ENCODE data around the gene E2F1.

E2F1 gene, protein sequence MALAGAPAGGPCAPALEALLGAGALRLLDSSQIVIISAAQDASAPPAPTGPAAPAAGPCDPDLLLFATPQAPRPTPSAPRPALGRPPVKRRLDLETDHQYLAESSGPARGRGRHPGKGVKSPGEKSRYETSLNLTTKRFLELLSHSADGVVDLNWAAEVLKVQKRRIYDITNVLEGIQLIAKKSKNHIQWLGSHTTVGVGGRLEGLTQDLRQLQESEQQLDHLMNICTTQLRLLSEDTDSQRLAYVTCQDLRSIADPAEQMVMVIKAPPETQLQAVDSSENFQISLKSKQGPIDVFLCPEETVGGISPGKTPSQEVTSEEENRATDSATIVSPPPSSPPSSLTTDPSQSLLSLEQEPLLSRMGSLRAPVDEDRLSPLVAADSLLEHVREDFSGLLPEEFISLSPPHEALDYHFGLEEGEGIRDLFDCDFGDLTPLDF

DNA sequence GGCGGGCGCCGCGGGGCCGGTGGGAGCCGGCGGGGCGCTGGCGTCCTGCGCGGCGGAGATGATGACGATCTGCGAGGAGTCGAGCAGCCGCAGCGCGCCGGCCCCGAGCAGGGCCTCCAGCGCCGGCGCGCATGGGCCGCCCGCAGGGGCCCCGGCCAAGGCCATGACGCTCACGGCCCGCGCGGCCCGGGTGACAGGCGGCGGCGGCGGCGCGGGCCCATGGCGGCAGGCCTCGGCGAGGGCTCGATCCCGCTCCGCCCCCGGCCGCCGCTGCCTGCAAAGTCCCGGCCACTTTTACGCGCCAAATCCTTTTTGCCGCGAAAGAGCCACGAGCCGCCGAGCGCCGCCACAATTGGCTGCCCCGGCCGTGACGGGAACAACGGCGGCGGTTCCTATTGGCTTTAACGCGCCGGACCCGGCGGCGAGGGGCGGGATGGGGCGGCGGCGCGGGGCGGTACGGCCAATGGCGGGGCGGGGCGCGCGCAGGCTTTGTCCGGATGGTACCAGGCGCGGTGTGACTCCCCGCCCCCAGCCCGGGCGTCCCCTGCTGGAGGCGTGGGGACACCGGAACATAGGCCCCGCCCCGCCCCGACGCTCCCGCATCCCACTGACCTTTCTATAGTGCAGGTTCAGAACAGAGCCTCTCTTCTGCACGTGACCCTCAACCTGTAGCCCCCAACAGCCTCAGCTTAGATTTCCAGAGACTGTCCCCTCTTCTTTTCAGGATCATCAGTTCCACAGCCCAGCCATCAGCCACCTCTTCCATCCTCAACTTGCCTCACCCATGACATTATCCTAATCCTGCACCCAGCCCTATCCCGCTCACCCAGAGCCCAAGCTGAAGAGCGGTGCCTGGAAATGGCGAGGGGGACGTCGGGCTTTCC lies at the start of gene E2F1:
Gene E2F1, minus strand, starts transcription at position 286 of the 884 bp plus-strand sequence. Its CDS starts 121 bp downstream, at position 165.
- peak; percentile 56 for DNase-seq (ENCODE audit: low read depth)

DNA sequence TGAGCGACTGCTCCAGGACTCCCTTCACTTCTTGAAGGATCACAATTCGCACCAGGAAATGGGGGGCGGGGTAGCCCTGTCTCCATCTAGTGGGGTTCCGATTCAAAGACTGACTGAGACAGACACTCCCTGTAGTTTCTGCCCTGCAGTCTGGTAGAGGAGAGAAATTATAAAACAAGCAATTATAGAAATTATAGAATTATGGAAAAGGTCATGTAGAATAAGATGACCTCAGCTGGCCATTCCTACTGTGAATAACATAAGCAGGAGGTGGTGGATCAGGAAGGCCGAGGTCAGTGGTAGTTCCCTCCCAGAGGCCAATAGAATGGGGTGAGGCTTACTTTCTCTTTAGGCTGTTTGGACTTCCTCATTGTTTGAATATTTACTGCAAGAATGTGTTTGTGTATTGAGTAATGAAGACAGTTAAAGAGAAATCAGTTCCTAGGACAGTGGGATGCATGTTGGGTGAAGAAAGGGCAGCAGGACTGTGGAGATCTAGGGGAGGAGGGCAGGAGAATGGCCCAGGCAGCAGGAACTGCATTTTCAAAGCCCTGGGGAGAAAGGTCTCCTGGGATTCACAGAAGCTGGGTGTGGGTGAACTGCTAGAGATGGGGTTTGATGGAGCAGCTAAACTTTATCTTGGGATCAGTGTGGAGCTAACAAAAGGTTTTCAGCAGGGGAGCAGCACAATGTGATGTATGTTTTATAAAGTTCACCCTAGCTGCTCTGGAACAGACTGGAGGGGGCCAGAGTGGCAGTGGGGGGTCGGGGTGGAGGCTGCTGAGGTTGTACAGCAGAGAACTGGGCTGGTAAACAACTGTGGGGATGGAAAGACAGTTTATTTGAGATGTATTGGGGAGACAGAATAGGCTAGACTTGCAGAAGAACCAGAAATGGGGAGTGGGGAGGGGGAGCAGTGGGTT lies 47.7 kb upstream of the E2F1 start:
- DNase-seq (ENCODE audit: low read depth) = peak; percentile 64

- DNase-seq (ENCODE audit: low read depth) = no peak
Measured at GRCh38 chr20:33732166-33732970, 46.2 kb upstream of the E2F1 start.

- DNase-seq (ENCODE audit: low read depth) = no peak
Measured at GRCh38 chr20:33731693-33732165, 45.5 kb upstream of the E2F1 start, which contains the start of gene ZNF341. TSS of gene ZNF341 (plus strand) at chr20:33731996. CDS start at chr20:33732022, 26 bp downstream.

DNA sequence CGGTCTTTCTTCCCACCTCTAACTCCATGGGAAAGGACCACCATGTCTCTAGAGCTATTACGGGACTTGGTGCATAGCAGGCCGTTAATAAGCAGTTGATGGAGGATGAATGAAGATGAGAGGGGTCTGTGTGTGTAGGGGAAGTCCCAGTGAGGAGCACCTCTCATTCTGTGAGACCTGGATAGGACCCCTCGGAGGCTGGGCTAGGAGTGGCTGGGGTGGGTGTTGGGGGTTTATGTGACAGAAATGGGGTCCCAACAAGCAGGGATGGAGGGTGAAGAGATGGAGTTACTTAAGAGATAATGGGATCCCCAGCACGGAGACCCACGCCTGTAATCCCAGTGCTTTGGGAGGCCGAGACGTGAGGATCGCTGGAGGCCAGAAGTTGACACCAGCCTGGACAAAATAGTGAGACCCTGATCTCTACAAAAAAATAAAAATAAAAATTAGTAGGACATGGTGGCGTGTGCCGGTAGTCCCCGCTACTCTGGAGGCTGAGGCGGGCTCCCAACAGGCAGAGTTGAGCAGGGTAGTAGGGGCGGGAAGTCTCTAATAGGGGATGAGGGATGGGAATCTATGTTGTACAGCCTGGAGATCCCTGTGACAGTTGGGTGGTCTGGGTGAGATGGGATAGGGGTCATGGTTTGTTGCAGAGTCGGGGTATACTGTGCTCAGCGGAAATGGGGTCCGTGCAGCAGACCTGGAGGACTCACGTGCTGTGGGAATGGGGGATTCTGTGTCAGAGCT lies 44.9 kb upstream of the E2F1 start:
- DNase-seq (ENCODE audit: low read depth) = no peak

- DNase-seq (ENCODE audit: low read depth) = no peak
Measured at GRCh38 chr20:33729101-33729500, 42.9 kb upstream of the E2F1 start.

DNA sequence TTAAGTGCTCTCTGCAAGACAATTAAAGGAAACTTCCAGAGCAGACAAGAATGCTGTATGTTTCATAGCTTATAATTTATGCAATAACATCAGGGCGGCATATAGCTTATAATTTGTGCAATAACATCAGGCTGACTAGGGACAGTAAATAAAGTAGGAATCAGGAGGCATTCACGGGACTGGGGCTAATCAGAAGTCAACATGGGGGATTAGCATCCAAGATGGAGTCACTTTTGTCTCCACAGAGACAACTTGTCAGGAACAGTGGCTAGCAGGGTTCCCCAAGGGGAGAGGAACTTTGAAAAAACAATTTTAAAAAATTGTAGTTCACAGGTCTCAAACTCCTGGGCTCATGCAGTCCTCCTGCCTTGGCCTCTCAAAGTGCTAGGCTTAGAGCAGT lies 42.3 kb upstream of the E2F1 start:
- DNase-seq (ENCODE audit: low read depth) = no peak

GRCh38 chr20:33727806-33728205 lies 41.6 kb upstream of the E2F1 start:
- DNase-seq (ENCODE audit: low read depth) = no peak

- DNase-seq (ENCODE audit: low read depth) = no peak
Measured at GRCh38 chr20:33727115-33727479, 40.9 kb upstream of the E2F1 start.

DNA sequence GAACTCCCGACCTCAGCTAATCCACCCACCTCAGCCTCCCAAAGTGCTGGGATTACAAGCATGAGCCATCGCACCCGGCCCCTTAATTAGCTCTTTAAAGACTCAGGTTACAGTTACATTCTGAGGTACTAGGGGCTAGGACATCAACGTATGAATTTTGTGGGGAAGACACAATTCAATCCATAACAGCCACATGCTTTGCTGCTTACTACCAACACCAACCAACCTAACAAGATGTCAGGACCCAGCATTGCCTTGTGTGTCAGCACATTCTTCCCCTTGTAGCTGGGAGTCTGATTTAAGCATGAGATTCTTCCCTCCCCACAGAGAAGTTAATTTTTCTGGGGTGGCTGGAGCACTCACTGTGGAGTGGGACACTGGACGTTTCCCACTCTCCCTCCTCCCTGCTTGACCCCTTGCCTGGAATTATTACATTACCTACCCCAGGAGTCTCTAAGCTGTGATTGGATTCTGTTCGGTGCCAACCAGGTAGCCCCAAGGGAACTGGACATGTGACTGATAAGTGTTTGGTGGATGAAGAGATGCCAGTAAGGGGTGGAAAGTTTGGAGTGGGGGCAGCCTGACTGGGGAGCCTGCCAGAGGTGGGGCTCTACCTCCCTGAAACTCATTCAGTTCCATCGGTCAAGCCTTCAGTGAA lies 39.6 kb upstream of the E2F1 start:
- DNase-seq (ENCODE audit: low read depth) = no peak

DNA sequence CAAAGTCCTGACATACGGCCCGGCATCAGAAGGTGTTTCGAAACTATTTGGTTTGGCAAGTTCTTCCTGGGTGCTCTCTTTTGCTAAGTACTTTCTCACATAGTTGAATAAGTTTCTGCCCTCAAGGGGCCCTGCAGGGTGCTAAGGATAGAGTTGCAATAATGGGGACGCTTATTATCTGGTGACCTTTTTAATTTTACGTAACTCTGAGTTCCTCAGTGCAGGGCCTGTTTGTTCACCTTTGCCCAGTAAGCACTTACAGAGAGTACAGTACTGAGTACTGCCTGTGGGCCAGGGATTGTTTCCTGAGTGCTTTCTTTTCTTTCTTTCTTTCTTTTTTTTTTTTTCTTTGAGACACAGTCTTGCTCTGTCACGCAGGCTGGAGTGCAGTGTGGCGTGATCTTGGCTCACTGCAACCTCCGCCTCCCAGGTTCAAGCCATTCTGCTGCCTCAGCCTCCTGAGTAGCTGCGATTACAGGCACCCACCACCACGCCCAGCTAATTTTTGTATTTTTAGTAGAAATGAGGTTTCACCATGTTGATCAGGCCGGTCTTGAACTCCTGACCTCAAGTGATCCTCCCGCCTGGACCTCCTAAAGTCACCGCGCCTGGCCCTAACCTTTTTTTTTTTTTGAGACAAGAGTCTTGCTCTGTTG lies 38.4 kb upstream of the E2F1 start:
- DNase-seq (ENCODE audit: low read depth) = no peak

DNA sequence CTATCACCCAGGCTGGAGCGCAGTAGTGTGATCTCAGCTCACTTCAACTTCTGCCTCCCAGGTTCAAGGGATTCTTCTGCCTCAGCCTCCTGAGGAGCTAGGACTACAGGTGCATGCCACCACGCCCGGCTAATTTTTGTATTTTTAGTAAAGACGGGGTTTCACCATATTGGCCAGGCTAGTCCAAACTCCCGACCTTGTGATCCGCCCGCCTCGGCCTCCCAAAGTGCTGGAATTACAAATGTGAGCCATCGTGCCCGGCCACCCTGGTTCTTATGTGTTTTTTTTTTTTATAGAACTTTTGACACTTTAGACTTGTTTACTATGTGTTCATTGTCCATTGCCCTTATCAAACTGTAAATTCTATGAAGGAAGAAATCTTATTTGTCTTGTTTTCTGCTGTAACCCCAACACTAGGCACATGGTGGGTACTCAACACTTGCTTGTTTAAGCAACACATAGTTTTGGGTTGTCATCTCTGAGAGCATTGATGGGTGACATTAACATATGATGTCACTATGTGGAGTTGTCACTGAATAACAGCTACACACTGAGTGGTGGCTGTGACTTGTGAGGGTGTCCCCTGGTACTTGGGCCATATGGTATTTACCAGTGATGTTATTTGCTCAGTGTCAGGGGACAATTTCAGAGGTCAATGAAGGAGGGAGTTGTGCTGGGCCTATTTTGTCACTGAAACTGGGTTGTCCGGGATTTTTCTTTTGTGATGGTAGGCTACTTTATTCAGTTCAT lies 35.4 kb upstream of the E2F1 start:
- DNase-seq (ENCODE audit: low read depth) = no peak

DNA sequence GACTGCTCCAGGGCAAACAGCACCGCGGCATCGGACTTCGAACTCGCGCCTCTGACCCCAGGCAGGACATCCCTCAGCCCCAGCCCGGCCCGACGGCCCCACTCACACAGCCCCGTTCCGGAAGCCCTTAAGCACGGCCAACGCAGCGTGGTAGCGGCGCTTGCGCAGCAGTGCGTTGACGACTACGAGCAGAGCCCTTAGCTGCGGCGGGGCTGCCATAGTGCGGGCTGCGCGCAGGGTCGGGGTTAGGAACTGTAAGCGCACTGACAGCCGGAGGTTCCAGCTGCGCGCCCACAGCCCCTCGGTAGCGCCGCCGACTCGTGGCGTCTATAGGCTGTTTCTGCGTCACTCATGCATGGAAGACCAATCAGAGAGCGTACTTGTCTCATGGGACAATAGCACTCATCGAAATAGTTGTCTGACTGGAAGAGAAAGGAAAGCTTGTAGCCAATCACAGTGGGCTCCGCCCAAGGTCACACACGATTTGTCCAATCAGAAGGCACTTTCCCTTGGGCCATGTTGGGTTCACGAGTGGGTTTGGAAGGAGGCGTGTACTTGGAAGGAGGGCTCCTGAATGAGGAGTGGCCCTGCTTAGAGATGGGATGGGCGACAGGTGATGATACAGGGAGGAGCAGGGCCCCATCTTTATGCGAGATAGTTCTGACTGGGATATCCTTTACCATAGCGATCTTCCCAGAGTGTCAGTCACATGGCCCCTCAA lies 34.0 kb upstream of the E2F1 start, which contains the start of gene PXMP4:
Gene PXMP4, minus strand, starts transcription at position 322 of the 721 bp plus-strand sequence. Its CDS starts 103 bp downstream, at position 219.
- DNase-seq (ENCODE audit: low read depth) = peak; percentile 95

- no peak for DNase-seq (ENCODE audit: low read depth)
Measured at GRCh38 chr20:33719277-33719988, 33.2 kb upstream of the E2F1 start.

GRCh38 chr20:33716498-33716897 lies 30.3 kb upstream of the E2F1 start:
- no peak for DNase-seq (ENCODE audit: low read depth)

GRCh38 chr20:33713865-33714367 lies 27.7 kb upstream of the E2F1 start:
- DNase-seq (ENCODE audit: low read depth) = no peak

DNA sequence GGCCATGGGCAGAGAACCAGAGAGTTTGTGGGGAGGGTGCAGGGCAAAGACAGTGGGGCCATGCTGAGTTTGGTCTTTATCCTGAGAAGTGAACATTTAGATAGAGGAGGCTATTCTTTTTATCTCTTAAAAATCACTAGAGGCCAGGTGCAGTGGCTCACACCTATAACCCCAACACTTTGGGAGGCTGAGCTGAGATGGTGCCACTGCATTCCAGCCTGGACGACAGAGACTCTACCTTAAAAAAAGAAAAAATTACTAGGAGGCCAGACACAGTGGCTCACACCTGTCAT lies 25.2 kb upstream of the E2F1 start:
- no peak for DNase-seq (ENCODE audit: low read depth)
